Natural killer cell treated with Interleukin-12 subunit alpha and Interleukin-12 subunit beta and Interleukin-15 and Interleukin-18, amount 100 ng/mL, for 72 hours (primary cell): ENCODE data around the gene CDC42BPA. TPM values are rescaled to one million over a fixed set of nuclear protein-coding genes. Genes with fewer than 3 reads are reported as not detected.
A peak's percentile ranks its signal among the peaks of the same experiment; 100 is the strongest.
"Not testable (repeated sequence)": the region's sequence is repeated elsewhere in the genome, so short reads cannot be mapped to it uniquely, and the experiment has no call there.

ENCODE experiments used
- ATAC-seq, 2 donors: fragments of 150-1000 bp; cut with Tn5 transposase in 1 of 2; sonication (Bioruptor Pico), chemical (Tn5 transposase) in 1 of 2; 2 replicates each; pipeline ENCODE4 v1.10.0; 2021
- DNase-seq: peaks from one replicate; pipeline ENCODE4 v3.0.0; 2022; ENCODE audit warnings: low spot score
- H3K27ac Mint-ChIP-seq, 2 donors: 1 replicate in 1 of 2; 2 replicates in 1 of 2; pipeline ENCODE4 v1.8.0; 2022; ENCODE audit warnings: mixed read lengths in 2 of 2, mild to moderate bottlenecking in 1 of 2, moderate library complexity in 1 of 2
- H3K27me3 Mint-ChIP-seq, 2 donors: 1 replicate in 1 of 2; 2 replicates in 1 of 2; pipeline ENCODE4 v1.8.0; 2022; ENCODE audit warnings: mixed read lengths in 2 of 2
- H3K36me3 Mint-ChIP-seq: one replicate; pipeline ENCODE4 v1.8.0; 2022; ENCODE audit warnings: mixed read lengths
- H3K4me1 Mint-ChIP-seq, 2 donors: 1 replicate in 1 of 2; 2 replicates in 1 of 2; pipeline ENCODE4 v1.8.0; 2022; ENCODE audit warnings: low read depth in 2 of 2, mixed read lengths in 2 of 2, mild to moderate bottlenecking in 1 of 2
- H3K4me3 Mint-ChIP-seq: one replicate; pipeline ENCODE4 v1.8.0; 2022; ENCODE audit warnings: mixed read lengths
- H3K9me3 Mint-ChIP-seq: 2 replicates; pipeline ENCODE4 v1.8.0; 2022; ENCODE audit warnings: mixed read lengths
- total RNA-seq, 2 donors: library from RNA; stranded (reverse); gene quantifications; one replicate each; pipeline ENCODE4 v1.2.3, GENCODE V29; 2022

Gene CDC42BPA
- total RNA-seq, 2 donors from 2014 or later = 0.64 to 2.8 TPM

GRCh38 chr1:227244339-227245118, 73.8 kb downstream of the CDC42BPA start:
- Mint-ChIP-seq H3K9me3 (peaks cover 3% of the 10 kb centered on the region), H3K4me3 (no peak overlapping the region), H3K27me3 (peaks cover 7 to 17% of the 10 kb centered on the region in 2 donors), H3K4me1 (no peaks in the 10 kb centered on the region), H3K36me3 (no peaks in the 10 kb centered on the region), H3K27ac (no peak overlapping the region)
- no peak for DNase-seq
- ATAC-seq = no peak

GRCh38 chr1:227242811-227243682, 75.2 kb downstream of the CDC42BPA start:
- ATAC-seq (no peak), DNase-seq (no peak)
- H3K27me3 Mint-ChIP-seq = peaks cover 13 to 26% of the 10 kb centered on the region in 2 donors
- H3K36me3 Mint-ChIP-seq = no peaks in the 10 kb centered on the region
- H3K4me3 Mint-ChIP-seq = no peak overlapping the region
- H3K9me3 Mint-ChIP-seq = peaks cover 3% of the 10 kb centered on the region
- no peak overlapping the region for H3K27ac Mint-ChIP-seq
- no peaks in the 10 kb centered on the region for H3K4me1 Mint-ChIP-seq

GRCh38 chr1:227240983-227241382, 77.3 kb downstream of the CDC42BPA start:
- Mint-ChIP-seq H3K27ac (no peak overlapping the region), H3K4me3 (no peak overlapping the region), H3K9me3 (no peaks in the 10 kb centered on the region), H3K4me1 (no peaks in the 10 kb centered on the region), H3K36me3 (no peaks in the 10 kb centered on the region), H3K27me3 (peaks cover 13 to 32% of the 10 kb centered on the region in 2 donors)
- DNase-seq = no peak
- no peak for ATAC-seq

- Mint-ChIP-seq H3K27me3 (peaks cover 13 to 26% of the 10 kb centered on the region in 2 donors), H3K36me3 (no peaks in the 10 kb centered on the region), H3K4me1 (no peaks in the 10 kb centered on the region), H3K27ac (no peak overlapping the region), H3K4me3 (no peak overlapping the region), H3K9me3 (no peaks in the 10 kb centered on the region)
- peak in 1 of 2 donors; percentile 38 for ATAC-seq
- DNase-seq = no peak
These were observed 83.3 kb downstream of the CDC42BPA start for GRCh38 chr1:227234998-227235405.

GRCh38 chr1:227231128-227231527, 87.2 kb downstream of the CDC42BPA start:
- H3K9me3 Mint-ChIP-seq, DNase-seq, H3K27ac Mint-ChIP-seq, H3K36me3 Mint-ChIP-seq, ATAC-seq, H3K4me3 Mint-ChIP-seq, H3K4me1 Mint-ChIP-seq: not testable (repeated sequence)
- H3K27me3 Mint-ChIP-seq = peaks cover 3 to 14% of the 10 kb centered on the region in 2 donors

GRCh38 chr1:227228201-227228600, 90.1 kb downstream of the CDC42BPA start:
- ATAC-seq (no peak), DNase-seq (no peak)
- Mint-ChIP-seq H3K27ac (no peak overlapping the region), H3K9me3 (no peaks in the 10 kb centered on the region), H3K36me3 (no peaks in the 10 kb centered on the region), H3K27me3 (peaks cover 5 to 15% of the 10 kb centered on the region in 2 donors), H3K4me3 (no peak overlapping the region), H3K4me1 (no peaks in the 10 kb centered on the region)

- Mint-ChIP-seq H3K27ac (no peak overlapping the region), H3K9me3 (no peaks in the 10 kb centered on the region), H3K4me3 (no peak overlapping the region), H3K36me3 (no peaks in the 10 kb centered on the region), H3K27me3 (peaks cover 9 to 19% of the 10 kb centered on the region in 2 donors), H3K4me1 (no peaks in the 10 kb centered on the region)
- ATAC-seq (no peak), DNase-seq (no peak)
These were observed 90.5 kb downstream of the CDC42BPA start for GRCh38 chr1:227227761-227228160.

- no peaks in the 10 kb centered on the region for H3K36me3 Mint-ChIP-seq
- peaks cover 10 to 30% of the 10 kb centered on the region in 2 donors for H3K27me3 Mint-ChIP-seq
- ATAC-seq (no peak), DNase-seq (no peak)
- H3K4me1 Mint-ChIP-seq = no peaks in the 10 kb centered on the region
- H3K4me3 Mint-ChIP-seq = no peak overlapping the region
- no peaks in the 10 kb centered on the region for H3K9me3 Mint-ChIP-seq
- H3K27ac Mint-ChIP-seq = no peak overlapping the region
These were observed 92.5 kb downstream of the CDC42BPA start for GRCh38 chr1:227225715-227226346.

- no peak overlapping the region for H3K4me3 Mint-ChIP-seq
- H3K4me1 Mint-ChIP-seq = no peaks in the 10 kb centered on the region
- no peak for ATAC-seq
- peaks cover 11 to 35% of the 10 kb centered on the region in 2 donors for H3K27me3 Mint-ChIP-seq
- no peaks in the 10 kb centered on the region for H3K36me3 Mint-ChIP-seq
- H3K27ac Mint-ChIP-seq = no peak overlapping the region
- no peak for DNase-seq
- no peaks in the 10 kb centered on the region for H3K9me3 Mint-ChIP-seq
These were observed 95.0 kb downstream of the CDC42BPA start for GRCh38 chr1:227223171-227223806.

GRCh38 chr1:227219715-227220292, 98.5 kb downstream of the CDC42BPA start:
- Mint-ChIP-seq H3K9me3 (no peaks in the 10 kb centered on the region), H3K4me3 (no peak overlapping the region), H3K27me3 (peaks cover 9 to 31% of the 10 kb centered on the region in 2 donors), H3K36me3 (no peaks in the 10 kb centered on the region), H3K4me1 (no peaks in the 10 kb centered on the region), H3K27ac (no peak overlapping the region)
- DNase-seq = no peak
- ATAC-seq = no peak

- no peaks in the 10 kb centered on the region for H3K9me3 Mint-ChIP-seq
- DNase-seq = no peak
- H3K36me3 Mint-ChIP-seq = no peaks in the 10 kb centered on the region
- no peaks in the 10 kb centered on the region for H3K4me1 Mint-ChIP-seq
- no peak overlapping the region for H3K4me3 Mint-ChIP-seq
- no peak overlapping the region for H3K27ac Mint-ChIP-seq
- H3K27me3 Mint-ChIP-seq = peaks cover 9 to 31% of the 10 kb centered on the region in 2 donors
- no peak for ATAC-seq
These were observed 99.3 kb downstream of the CDC42BPA start for GRCh38 chr1:227218870-227219573.

GRCh38 chr1:227215863-227216510, 102.3 kb downstream of the CDC42BPA start:
- H3K36me3 Mint-ChIP-seq = no peaks in the 10 kb centered on the region
- no peaks in the 10 kb centered on the region for H3K9me3 Mint-ChIP-seq
- H3K27ac Mint-ChIP-seq = no peak overlapping the region
- no peaks in the 10 kb centered on the region for H3K4me1 Mint-ChIP-seq
- ATAC-seq (no peak), DNase-seq (no peak)
- peaks cover 2 to 25% of the 10 kb centered on the region in 2 donors for H3K27me3 Mint-ChIP-seq
- no peak overlapping the region for H3K4me3 Mint-ChIP-seq
